SK-N-SH treated with all-trans-retinoic acid at 6 μM for 48 hours (cell line): Measurements from ENCODE around the gene RAMP1.

Experiments used
- ATAC-seq: fragments of 200-7000 bp; cut with Tn5 transposase; 3 replicates; pipeline ENCODE4 v1.9.1; 2020; ENCODE audit warnings: mild to moderate bottlenecking, moderate library complexity
- ARNTL ChIP-seq: fragments of 450-650 bp; formaldehyde crosslinking; IDR thresholded peaks from 2 replicates; pipeline ENCODE4 v1.5.0; 2020; ENCODE audit warnings: low read depth, mild to moderate bottlenecking, moderate library complexity, borderline replicate concordance
- BACH2 ChIP-seq: fragments of 250-450 bp; sonication (Bioruptor Pico); IDR thresholded peaks from 2 replicates; pipeline ENCODE4 v1.9.0; 2021; ENCODE audit warnings: mild to moderate bottlenecking, borderline replicate concordance
- CSDC2 ChIP-seq: fragments of 250-450 bp; sonication (Bioruptor Pico); IDR thresholded peaks from 2 replicates; pipeline ENCODE4 v1.5.0; 2020; ENCODE audit warnings: mild to moderate bottlenecking, moderate library complexity
- GLIS3 ChIP-seq: fragments of 250-450 bp; sonication (Bioruptor Pico); IDR thresholded peaks from 2 replicates; pipeline ENCODE4 v1.5.0; 2020; ENCODE audit warnings: mild to moderate bottlenecking, moderate library complexity
- ISL1 ChIP-seq: fragments of 250-450 bp; sonication (Bioruptor Pico); IDR thresholded peaks from 2 replicates; pipeline ENCODE4 v2.1.2; 2022; ENCODE audit warnings: mild to moderate bottlenecking, moderate library complexity
- OSR1 ChIP-seq: fragments of 250-450 bp; sonication (Bioruptor Pico); IDR thresholded peaks from 2 replicates; pipeline ENCODE4 v1.8.0; 2022; ENCODE audit warnings: moderate library complexity, mild to moderate bottlenecking, inconsistent platforms
- PATZ1 ChIP-seq: fragments of 250-450 bp; sonication (Bioruptor Pico); IDR thresholded peaks from 2 replicates; pipeline ENCODE4 v1.8.0; 2020; ENCODE audit warnings: mild to moderate bottlenecking, moderate library complexity, borderline replicate concordance
- RARB ChIP-seq: fragments of 250-450 bp; sonication (Bioruptor Pico); IDR thresholded peaks from 2 replicates; pipeline ENCODE4 v1.8.0; 2021; ENCODE audit warnings: mild to moderate bottlenecking, moderate library complexity
- SNAI2 ChIP-seq: fragments of 250-450 bp; sonication (Bioruptor Pico); IDR thresholded peaks from 2 replicates; pipeline ENCODE4 v1.5.0; 2020; ENCODE audit warnings: mild to moderate bottlenecking, moderate library complexity
- TSHZ2 ChIP-seq: fragments of 250-450 bp; sonication (Bioruptor Pico); IDR thresholded peaks from 2 replicates; pipeline ENCODE4 v1.5.0; 2020; ENCODE audit warnings: mild to moderate bottlenecking, moderate library complexity
- ZC3H10 ChIP-seq: fragments of 250-450 bp; sonication (Bioruptor Pico); IDR thresholded peaks from 2 replicates; pipeline ENCODE4 v1.5.1; 2021; ENCODE audit warnings: mild to moderate bottlenecking, moderate library complexity
- ZFP3 ChIP-seq: fragments of 250-450 bp; sonication (Bioruptor Pico); IDR thresholded peaks from 2 replicates; pipeline ENCODE4 v1.5.0; 2020; ENCODE audit warnings: mild to moderate bottlenecking, moderate library complexity
- ZFP30 ChIP-seq: fragments of 450-650 bp; formaldehyde crosslinking; IDR thresholded peaks from 2 replicates; pipeline ENCODE4 v1.5.0; 2022; ENCODE audit warnings: mild to moderate bottlenecking, moderate library complexity
- ZNF70 ChIP-seq: fragments of 450-650 bp; formaldehyde crosslinking; IDR thresholded peaks from 2 replicates; pipeline ENCODE4 v1.5.0; 2020; ENCODE audit warnings: mild to moderate bottlenecking, moderate library complexity
- TF ChIP-seq, protein P1 (sequence below): fragments of 250-450 bp; sonication (Bioruptor Pico); IDR thresholded peaks from 2 replicates; pipeline ENCODE4 v1.5.1; 2021; ENCODE audit warnings: mild to moderate bottlenecking, moderate library complexity
- TF ChIP-seq, protein P2 (sequence below): fragments of 250-450 bp; sonication (Bioruptor Pico); IDR thresholded peaks from 2 replicates; pipeline ENCODE4 v1.5.1; 2020; ENCODE audit warnings: low read depth, mild to moderate bottlenecking, moderate library complexity
- TF ChIP-seq, protein P3 (sequence below): fragments of 250-450 bp; sonication (Bioruptor Pico); IDR thresholded peaks from 2 replicates; pipeline ENCODE4 v1.8.0; 2021; ENCODE audit warnings: low read depth, mild to moderate bottlenecking, moderate library complexity, borderline replicate concordance

RAMP1 gene

GRCh38 chr2:237870126-237870525 is 10.7 kb downstream of the RAMP1 start (continued):
- TF ChIP-seq TSHZ2 (no peak), ARNTL (CRISPR knock-in tag) (no peak), BACH2 (no peak), ZFP3 (CRISPR knock-in tag) (no peak)

GRCh38 chr2:237870754-237871651 is 11.6 kb downstream of the RAMP1 start:
- TF ChIP-seq RARB (CRISPR knock-in tag) (no peak), PATZ1 (CRISPR knock-in tag) (no peak)
- no peak for ATAC-seq

DNA sequence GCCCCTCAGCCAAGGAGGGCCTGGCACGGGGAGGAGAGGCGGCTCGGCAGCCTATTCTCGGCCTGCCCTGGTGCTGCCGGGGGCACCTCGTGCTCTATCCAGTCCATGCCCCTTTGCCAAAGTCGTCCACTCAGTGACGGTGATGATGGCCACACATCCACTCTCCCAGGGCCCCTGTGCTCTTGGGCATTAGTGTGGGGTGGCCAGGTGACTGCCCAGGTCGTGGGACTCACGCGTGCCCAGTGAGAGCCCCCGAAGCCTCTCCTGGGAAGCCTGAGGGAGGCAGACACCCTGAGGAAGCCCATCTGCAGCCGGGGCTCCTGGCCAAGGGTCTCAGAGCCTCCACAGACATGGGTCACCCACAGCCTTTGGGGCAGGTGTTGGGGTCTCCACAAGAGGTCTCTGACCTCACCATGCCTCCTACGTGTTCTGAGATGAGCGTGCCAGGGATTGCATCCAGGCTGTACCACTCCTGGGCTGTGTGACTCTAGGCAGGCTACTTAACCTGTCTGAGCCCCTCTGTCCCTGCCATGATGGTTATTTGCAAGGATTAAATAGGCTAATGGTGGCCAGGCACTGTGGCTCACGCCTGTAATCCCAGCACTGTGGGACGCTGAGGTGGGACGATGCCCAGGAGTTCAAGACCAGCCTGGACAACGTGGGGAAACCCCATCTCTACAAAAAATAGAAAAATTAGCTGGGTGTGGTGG is 12.9 kb downstream of the RAMP1 start:
- ATAC-seq = no peak
- TF ChIP-seq, protein P1, sequence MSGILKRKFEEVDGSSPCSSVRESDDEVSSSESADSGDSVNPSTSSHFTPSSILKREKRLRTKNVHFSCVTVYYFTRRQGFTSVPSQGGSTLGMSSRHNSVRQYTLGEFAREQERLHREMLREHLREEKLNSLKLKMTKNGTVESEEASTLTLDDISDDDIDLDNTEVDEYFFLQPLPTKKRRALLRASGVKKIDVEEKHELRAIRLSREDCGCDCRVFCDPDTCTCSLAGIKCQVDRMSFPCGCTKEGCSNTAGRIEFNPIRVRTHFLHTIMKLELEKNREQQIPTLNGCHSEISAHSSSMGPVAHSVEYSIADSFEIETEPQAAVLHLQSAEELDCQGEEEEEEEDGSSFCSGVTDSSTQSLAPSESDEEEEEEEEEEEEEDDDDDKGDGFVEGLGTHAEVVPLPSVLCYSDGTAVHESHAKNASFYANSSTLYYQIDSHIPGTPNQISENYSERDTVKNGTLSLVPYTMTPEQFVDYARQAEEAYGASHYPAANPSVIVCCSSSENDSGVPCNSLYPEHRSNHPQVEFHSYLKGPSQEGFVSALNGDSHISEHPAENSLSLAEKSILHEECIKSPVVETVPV (CRISPR knock-in tag) = no peak
- TF ChIP-seq ZC3H10 (CRISPR knock-in tag) = no peak
- no peak for TF ChIP-seq ARNTL (CRISPR knock-in tag)
- TF ChIP-seq ZFP3 (CRISPR knock-in tag) = no peak
- TF ChIP-seq OSR1 (CRISPR knock-in tag) = no peak
- no peak for TF ChIP-seq ZNF70 (CRISPR knock-in tag)
- TF ChIP-seq, protein P2, sequence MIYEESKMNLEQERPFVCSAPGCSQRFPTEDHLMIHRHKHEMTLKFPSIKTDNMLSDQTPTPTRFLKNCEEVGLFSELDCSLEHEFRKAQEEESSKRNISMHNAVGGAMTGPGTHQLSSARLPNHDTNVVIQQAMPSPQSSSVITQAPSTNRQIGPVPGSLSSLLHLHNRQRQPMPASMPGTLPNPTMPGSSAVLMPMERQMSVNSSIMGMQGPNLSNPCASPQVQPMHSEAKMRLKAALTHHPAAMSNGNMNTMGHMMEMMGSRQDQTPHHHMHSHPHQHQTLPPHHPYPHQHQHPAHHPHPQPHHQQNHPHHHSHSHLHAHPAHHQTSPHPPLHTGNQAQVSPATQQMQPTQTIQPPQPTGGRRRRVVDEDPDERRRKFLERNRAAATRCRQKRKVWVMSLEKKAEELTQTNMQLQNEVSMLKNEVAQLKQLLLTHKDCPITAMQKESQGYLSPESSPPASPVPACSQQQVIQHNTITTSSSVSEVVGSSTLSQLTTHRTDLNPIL (CRISPR knock-in tag) = no peak
- TF ChIP-seq BACH2 = no peak
- TF ChIP-seq SNAI2 (CRISPR knock-in tag) = no peak
- TF ChIP-seq TSHZ2 = no peak
- TF ChIP-seq ZFP30 (CRISPR knock-in tag) = no peak
- TF ChIP-seq GLIS3 (CRISPR knock-in tag) = no peak
- TF ChIP-seq, protein P3, sequence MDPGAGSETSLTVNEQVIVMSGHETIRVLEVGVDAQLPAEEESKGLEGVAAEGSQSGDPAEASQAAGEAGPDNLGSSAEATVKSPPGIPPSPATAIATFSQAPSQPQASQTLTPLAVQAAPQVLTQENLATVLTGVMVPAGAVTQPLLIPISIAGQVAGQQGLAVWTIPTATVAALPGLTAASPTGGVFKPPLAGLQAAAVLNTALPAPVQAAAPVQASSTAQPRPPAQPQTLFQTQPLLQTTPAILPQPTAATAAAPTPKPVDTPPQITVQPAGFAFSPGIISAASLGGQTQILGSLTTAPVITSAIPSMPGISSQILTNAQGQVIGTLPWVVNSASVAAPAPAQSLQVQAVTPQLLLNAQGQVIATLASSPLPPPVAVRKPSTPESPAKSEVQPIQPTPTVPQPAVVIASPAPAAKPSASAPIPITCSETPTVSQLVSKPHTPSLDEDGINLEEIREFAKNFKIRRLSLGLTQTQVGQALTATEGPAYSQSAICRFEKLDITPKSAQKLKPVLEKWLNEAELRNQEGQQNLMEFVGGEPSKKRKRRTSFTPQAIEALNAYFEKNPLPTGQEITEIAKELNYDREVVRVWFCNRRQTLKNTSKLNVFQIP (CRISPR knock-in tag) = no peak
- no peak for TF ChIP-seq CSDC2
- no peak for TF ChIP-seq ISL1 (CRISPR knock-in tag)
